Measurements from ENCODE around the gene ZCCHC17.
A peak's percentile ranks its signal among the peaks of the same experiment; 100 is the strongest.

The ZCCHC17 gene

GRCh38 chr1:31399976-31400375 lies 103.1 kb downstream of the ZCCHC17 start:
- Histone ChIP-seq H3K27me3 (ENCODE audit: low read depth, low read length) (no peaks in the 10 kb centered on the region), H3K79me2 (ENCODE audit: low read length) (no peaks in the 10 kb centered on the region), H3K9ac (ENCODE audit: low read length) (no peak overlapping the region), H3K9me3 (ENCODE audit: insufficient read depth, low read length) (no peaks in the 10 kb centered on the region), H3K4me2 (ENCODE audit: low read length) (peak overlapping the region; percentile 22; the same call in 1 of the 2 replicates), H2AFZ (ENCODE audit: low read depth, low read length) (no peak overlapping the region), H4K20me1 (ENCODE audit: insufficient read depth, low read length) (no peaks in the 10 kb centered on the region), H3K4me3 (ENCODE audit: low read length) (no peak overlapping the region), H3K36me3 (replicated peaks; ENCODE audit: low read depth, low read length) (no peaks in the 10 kb centered on the region), H3K4me1 (ENCODE audit: low read length) (peaks cover 6% of the 10 kb centered on the region), H3K27ac (ENCODE audit: low read length) (no peak overlapping the region)
- no peak for TF ChIP-seq EZH2phosphoT487 (IDR thresholded peaks at IDR 0.05; ENCODE audit: low read depth)
- no peak for TF ChIP-seq CTCF (IDR thresholded peaks at IDR 0.05; ENCODE audit: low read depth, low read length)

- Histone ChIP-seq H3K9ac (ENCODE audit: low read length) (no peak overlapping the region), H3K4me1 (ENCODE audit: low read length) (peaks cover 6% of the 10 kb centered on the region), H3K4me2 (ENCODE audit: low read length) (peak overlapping the region; percentile 22; the same call in 1 of the 2 replicates), H4K20me1 (ENCODE audit: insufficient read depth, low read length) (no peaks in the 10 kb centered on the region), H3K36me3 (replicated peaks; ENCODE audit: low read depth, low read length) (no peaks in the 10 kb centered on the region), H2AFZ (ENCODE audit: low read depth, low read length) (no peak overlapping the region), H3K4me3 (ENCODE audit: low read length) (no peak overlapping the region), H3K27ac (ENCODE audit: low read length) (no peak overlapping the region), H3K79me2 (ENCODE audit: low read length) (no peaks in the 10 kb centered on the region), H3K9me3 (ENCODE audit: insufficient read depth, low read length) (no peaks in the 10 kb centered on the region), H3K27me3 (ENCODE audit: low read depth, low read length) (no peaks in the 10 kb centered on the region)
- TF ChIP-seq EZH2phosphoT487 (IDR thresholded peaks at IDR 0.05; ENCODE audit: low read depth) = no peak
- TF ChIP-seq CTCF (IDR thresholded peaks at IDR 0.05; ENCODE audit: low read depth, low read length) = no peak
Measured at GRCh38 chr1:31400393-31400792, 103.6 kb downstream of the ZCCHC17 start.

- H3K4me3 ChIP-seq (ENCODE audit: low read length) = no peak overlapping the region
- no peaks in the 10 kb centered on the region for H3K36me3 ChIP-seq (replicated peaks; ENCODE audit: low read depth, low read length)
- H4K20me1 ChIP-seq (ENCODE audit: insufficient read depth, low read length) = no peaks in the 10 kb centered on the region
- no peaks in the 10 kb centered on the region for H3K79me2 ChIP-seq (ENCODE audit: low read length)
- H3K27ac ChIP-seq (ENCODE audit: low read length) = no peak overlapping the region
- TF ChIP-seq CTCF (IDR thresholded peaks at IDR 0.05; ENCODE audit: low read depth, low read length) = no peak
- no peak for TF ChIP-seq EZH2phosphoT487 (IDR thresholded peaks at IDR 0.05; ENCODE audit: low read depth)
- H3K27me3 ChIP-seq (ENCODE audit: low read depth, low read length) = no peaks in the 10 kb centered on the region
- H3K9ac ChIP-seq (ENCODE audit: low read length) = no peak overlapping the region
- no peak overlapping the region for H3K4me2 ChIP-seq (ENCODE audit: low read length)
- H3K4me1 ChIP-seq (ENCODE audit: low read length) = peaks cover 6% of the 10 kb centered on the region
- no peaks in the 10 kb centered on the region for H3K9me3 ChIP-seq (ENCODE audit: insufficient read depth, low read length)
- no peak overlapping the region for H2AFZ ChIP-seq (ENCODE audit: low read depth, low read length)
Measured at GRCh38 chr1:31401241-31401640, 104.4 kb downstream of the ZCCHC17 start.

GRCh38 chr1:31405578-31406245 lies 108.9 kb downstream of the ZCCHC17 start:
- H3K4me3 ChIP-seq (ENCODE audit: low read length) = no peak overlapping the region
- no peak for TF ChIP-seq EZH2phosphoT487 (IDR thresholded peaks at IDR 0.05; ENCODE audit: low read depth)
- no peak for TF ChIP-seq CTCF (IDR thresholded peaks at IDR 0.05; ENCODE audit: low read depth, low read length)
- no peaks in the 10 kb centered on the region for H3K4me1 ChIP-seq (ENCODE audit: low read length)
- H3K9ac ChIP-seq (ENCODE audit: low read length) = no peak overlapping the region
- H4K20me1 ChIP-seq (ENCODE audit: insufficient read depth, low read length) = no peaks in the 10 kb centered on the region
- H3K4me2 ChIP-seq (ENCODE audit: low read length) = no peak overlapping the region
- H2AFZ ChIP-seq (ENCODE audit: low read depth, low read length) = no peak overlapping the region
- no peaks in the 10 kb centered on the region for H3K9me3 ChIP-seq (ENCODE audit: insufficient read depth, low read length)
- H3K79me2 ChIP-seq (ENCODE audit: low read length) = no peaks in the 10 kb centered on the region
- no peaks in the 10 kb centered on the region for H3K27me3 ChIP-seq (ENCODE audit: low read depth, low read length)
- H3K36me3 ChIP-seq (replicated peaks; ENCODE audit: low read depth, low read length) = no peaks in the 10 kb centered on the region
- no peak overlapping the region for H3K27ac ChIP-seq (ENCODE audit: low read length)
